GM18907 (cell line): ENCODE measurements around the gene KLF11.
A peak's percentile ranks its signal among the peaks of the same experiment; 100 is the strongest.

Experiments
- ATAC-seq: cut with Tn5 transposase; IDR thresholded peaks from one replicate; pipeline ENCODE4 v1.9.1; 2021; ENCODE audit warnings: mild to moderate bottlenecking, moderate library complexity; ENCODE audit not compliant: unreplicated experiment

Gene KLF11

GRCh38 chr2:10039658-10040410, 3.5 kb upstream of the KLF11 start:
- ATAC-seq: no peak

- ATAC-seq: no peak
Observed at GRCh38 chr2:10041711-10042110, 1.6 kb upstream of the KLF11 start.

GRCh38 chr2:10042301-10043161, 819 bp upstream of the KLF11 start:
- ATAC-seq: no peak

- ATAC-seq: peak; percentile 60
Observed at GRCh38 chr2:10043906-10044601, 704 bp downstream of the KLF11 start.

GRCh38 chr2:10045561-10046355, 2.4 kb downstream of the KLF11 start:
- no peak for ATAC-seq

- no peak for ATAC-seq
Observed at GRCh38 chr2:10046931-10047330, 3.6 kb downstream of the KLF11 start.

GRCh38 chr2:10047616-10048500, 4.5 kb downstream of the KLF11 start:
- ATAC-seq: no peak

- ATAC-seq: no peak
Observed at GRCh38 chr2:10048501-10049171, 5.3 kb downstream of the KLF11 start.

- ATAC-seq: no peak
Observed at GRCh38 chr2:10052216-10052615, 8.9 kb downstream of the KLF11 start.

- no peak for ATAC-seq
Observed at GRCh38 chr2:10053351-10053750, 10.0 kb downstream of the KLF11 start.

GRCh38 chr2:10054424-10054823, 11.1 kb downstream of the KLF11 start:
- no peak for ATAC-seq

- ATAC-seq: no peak
Observed at GRCh38 chr2:10054976-10055375, 11.6 kb downstream of the KLF11 start.

- ATAC-seq: no peak
Observed at GRCh38 chr2:10056439-10056838, 13.1 kb downstream of the KLF11 start.

- no peak for ATAC-seq
Observed at GRCh38 chr2:10057231-10058107, 14.1 kb downstream of the KLF11 start.

GRCh38 chr2:10058251-10059015, 15.1 kb downstream of the KLF11 start:
- no peak for ATAC-seq

GRCh38 chr2:10059016-10059351, 15.6 kb downstream of the KLF11 start:
- no peak for ATAC-seq

GRCh38 chr2:10059552-10060335, 16.4 kb downstream of the KLF11 start:
- no peak for ATAC-seq
